Activated CD4-positive, alpha-beta T cell treated with anti-CD3 and anti-CD28 coated beads, Interleukin-2, amount 50 U/mL, for 48 hours (primary cell): Measurements from ENCODE around the gene EML3.
"Not testable (repeated sequence)": the region's sequence is repeated elsewhere in the genome, so short reads cannot be mapped to it uniquely, and the experiment has no call there.

Experiments
- DNase-seq, 2 experiments: peaks; one replicate each; pipeline ENCODE4 v3.0.0-alpha.2; 2020

EML3 gene, protein sequence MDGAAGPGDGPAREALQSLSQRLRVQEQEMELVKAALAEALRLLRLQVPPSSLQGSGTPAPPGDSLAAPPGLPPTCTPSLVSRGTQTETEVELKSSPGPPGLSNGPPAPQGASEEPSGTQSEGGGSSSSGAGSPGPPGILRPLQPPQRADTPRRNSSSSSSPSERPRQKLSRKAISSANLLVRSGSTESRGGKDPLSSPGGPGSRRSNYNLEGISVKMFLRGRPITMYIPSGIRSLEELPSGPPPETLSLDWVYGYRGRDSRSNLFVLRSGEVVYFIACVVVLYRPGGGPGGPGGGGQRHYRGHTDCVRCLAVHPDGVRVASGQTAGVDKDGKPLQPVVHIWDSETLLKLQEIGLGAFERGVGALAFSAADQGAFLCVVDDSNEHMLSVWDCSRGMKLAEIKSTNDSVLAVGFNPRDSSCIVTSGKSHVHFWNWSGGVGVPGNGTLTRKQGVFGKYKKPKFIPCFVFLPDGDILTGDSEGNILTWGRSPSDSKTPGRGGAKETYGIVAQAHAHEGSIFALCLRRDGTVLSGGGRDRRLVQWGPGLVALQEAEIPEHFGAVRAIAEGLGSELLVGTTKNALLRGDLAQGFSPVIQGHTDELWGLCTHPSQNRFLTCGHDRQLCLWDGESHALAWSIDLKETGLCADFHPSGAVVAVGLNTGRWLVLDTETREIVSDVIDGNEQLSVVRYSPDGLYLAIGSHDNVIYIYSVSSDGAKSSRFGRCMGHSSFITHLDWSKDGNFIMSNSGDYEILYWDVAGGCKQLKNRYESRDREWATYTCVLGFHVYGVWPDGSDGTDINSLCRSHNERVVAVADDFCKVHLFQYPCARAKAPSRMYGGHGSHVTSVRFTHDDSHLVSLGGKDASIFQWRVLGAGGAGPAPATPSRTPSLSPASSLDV

DNA sequence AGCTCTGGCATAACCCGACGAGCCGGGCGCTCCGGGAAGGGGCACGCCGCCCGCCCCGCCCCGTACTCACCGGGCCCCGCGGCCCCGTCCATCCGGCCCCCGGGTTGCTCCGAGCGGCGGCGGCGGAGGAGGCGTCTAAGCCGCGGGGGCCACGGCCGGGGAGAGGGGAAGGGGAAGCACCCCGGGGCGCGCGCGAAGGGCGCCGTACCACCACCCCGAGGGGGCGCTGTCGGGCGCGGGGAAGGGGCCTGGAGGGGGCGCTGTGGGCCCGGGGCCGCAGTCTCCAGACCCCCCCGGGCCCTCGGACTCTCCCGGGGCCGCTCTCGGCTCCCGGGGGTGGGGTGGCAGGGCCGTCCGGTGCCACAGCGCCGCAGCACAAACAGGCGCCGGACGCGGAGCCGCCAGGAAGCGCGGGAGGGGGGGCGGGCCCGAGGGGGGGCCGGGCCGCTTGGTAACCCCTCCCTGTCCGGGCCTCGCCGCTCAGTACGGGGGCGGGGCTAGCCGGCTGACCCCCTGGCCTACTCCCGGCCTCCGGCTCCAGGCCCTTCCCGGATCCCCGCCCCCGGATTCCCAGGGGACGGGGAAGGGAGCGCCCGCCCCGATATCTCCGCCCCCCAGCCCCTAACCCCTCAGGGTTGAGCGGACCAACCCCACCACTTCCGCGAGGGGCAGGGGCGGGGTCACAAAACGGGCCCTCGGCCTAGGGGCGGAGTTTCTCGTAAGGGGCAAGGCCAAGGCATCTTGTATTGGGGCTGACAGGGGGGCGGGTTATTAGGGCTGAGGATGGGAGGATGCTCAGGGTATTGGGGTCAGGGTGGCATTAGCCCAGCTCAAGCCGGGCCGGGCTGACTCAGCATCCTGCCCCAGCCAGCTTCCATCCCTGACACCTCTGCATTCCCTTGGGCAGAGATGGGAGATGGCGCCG is at the start of gene EML3, which contains the start of gene ROM1:
TSS of gene EML3 (minus strand) at position 410 of the 925 bp plus-strand sequence. CDS start at position 92, 318 bp downstream.
TSS of gene ROM1 (plus strand) at position 892 of the 925 bp plus-strand sequence. CDS start at position 917, 25 bp downstream.
- peak; percentile 90 to 93 for DNase-seq

DNA sequence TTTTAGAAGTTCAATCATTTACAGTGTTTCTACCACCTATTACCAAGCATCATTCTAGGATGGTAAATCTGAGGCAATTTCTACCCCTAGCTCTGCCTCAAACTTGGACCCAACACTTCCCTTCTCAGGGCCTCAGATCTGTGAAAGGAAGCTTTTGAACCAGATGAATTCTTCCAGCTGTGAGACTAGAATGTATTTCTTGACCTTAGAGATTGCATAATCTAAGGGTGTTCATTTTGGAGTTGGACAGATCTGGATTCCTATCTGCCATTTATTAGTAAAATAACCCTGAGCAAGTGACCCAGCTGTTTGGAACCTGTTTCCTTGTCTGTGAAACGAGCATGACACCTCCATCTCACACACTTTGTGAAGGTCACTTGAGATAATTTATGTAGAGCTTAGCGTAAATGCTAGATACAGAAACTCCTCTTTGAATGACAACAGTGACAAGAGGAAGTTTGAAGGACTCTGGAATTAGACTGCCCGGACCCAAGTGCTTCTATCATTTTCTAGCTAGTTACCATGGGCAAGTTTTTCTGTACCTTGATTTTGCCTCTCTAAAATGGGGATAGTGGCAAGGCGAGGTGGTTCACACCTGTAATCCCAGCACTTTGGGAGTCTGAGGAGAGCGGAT is 44.3 kb upstream of the EML3 start:
- DNase-seq: no peak

DNA sequence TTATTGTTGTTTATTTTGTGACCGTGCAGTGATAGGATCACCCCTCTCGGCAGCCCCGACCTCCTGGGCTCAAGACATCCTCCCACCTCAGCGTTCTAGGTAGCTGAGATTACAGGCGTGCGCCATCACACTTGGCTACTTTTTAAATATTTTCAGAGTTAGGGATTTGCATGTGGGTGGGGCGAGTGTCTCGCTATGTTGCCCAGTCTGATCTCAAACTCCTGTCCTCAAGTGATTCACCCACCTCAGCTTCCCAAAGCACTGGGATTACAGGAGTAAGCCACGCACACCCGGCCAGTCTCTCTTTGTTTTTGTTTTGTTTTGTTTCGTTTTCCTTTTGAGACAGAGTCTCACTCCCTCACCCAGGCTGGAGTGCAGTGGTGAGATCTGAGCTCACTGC is 41.7 kb upstream of the EML3 start:
- DNase-seq: no peak

DNA sequence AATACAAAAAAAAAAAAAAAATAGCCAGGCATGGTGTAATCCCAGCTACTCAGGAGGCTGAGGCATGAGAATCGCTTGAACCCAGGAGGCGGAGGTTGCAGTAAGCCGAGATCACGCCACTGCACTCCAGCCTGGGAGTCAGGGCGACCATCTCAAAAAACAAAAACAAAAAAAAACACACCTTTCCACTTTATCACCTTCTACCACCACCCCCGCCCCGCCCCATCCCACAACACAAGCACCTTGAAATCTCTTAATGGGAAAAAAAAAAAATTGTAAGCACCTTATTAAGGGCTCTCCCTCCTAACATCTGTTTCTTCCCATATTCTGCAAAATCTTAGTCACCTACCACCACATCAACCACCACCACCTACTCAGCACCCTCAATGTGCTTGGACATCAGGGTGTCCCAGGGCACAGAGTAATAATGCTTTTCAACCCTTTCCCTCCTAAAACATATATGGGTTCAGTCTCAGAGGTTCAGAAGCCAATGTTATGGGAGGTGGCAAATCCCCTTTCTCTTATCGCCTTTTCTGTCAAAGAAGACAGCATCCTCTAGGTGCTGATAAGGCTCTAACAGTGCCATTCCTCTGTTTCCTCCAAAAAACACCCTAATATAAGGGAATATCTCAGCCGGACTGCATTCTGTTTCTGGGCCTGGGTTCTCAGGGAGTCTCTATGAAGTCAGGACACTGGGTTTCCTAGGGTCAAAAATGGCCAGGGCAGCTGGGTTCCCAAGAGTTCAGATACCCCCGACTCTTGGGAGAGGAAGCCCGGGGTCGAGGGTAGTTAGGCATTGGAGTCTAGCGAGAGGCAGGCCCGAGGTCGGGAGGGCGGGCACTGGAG is 39.8 kb upstream of the EML3 start:
- peak in 1 of 2 experiments; percentile 32 for DNase-seq

DNA sequence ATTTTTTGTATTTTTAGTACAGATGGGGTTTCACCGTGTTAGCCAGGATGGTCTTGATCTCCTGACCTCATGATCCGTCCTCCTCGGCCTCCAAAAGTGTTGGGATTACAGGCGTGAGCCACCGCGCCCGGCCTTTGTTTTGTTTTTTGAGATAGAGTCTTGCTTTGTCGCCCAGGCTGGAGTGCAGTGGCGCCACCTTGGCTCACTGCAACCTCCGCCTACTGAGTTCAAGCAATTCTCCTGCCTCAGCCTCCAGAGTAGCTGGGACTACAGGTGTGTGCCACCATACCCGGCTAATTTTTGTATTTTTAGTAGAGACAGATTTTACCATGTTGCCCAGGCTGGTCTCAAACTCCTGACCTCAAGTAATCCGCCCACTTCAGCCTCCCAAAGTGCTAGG is 37.7 kb upstream of the EML3 start:
- not testable (repeated sequence) for DNase-seq

DNA sequence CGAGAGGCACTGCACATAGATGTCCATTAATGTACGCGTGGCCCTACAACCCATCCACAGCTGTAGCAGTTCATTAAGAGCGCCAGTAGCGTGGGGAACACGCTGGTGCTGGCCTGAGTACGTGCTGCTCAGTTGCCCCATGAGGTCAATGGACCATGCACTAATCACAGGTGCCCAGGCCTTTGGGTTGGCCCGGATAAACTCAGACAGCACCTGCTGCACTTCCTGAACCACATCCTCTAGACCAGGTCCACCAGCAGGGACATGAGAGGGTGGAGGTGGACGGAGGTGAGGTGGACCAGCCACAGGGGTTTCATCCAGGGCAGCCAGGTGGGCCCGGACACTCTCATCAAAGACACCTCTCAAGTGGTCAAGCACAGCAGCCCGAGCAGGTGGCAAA is 36.9 kb upstream of the EML3 start:
- no peak for DNase-seq

DNA sequence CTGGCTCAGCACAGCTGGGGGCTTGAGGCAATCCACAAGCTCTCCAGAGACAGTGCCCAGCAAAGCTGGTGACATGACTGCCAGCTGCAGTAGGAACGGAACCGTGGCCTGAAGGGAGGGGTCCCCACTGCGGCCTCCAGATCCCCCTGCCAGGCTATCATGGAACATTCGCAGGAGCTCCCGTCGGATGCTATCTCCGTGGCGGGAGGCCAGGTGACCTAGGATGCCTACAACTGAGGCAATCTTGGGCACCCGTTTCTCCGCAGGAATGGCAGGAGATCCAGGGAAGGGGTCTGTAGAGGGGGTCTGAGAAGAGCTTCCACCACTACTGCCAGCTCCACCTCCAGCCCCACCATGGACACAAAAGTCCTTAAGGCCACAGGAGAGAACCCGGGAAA is 36.4 kb upstream of the EML3 start:
- no peak for DNase-seq

DNA sequence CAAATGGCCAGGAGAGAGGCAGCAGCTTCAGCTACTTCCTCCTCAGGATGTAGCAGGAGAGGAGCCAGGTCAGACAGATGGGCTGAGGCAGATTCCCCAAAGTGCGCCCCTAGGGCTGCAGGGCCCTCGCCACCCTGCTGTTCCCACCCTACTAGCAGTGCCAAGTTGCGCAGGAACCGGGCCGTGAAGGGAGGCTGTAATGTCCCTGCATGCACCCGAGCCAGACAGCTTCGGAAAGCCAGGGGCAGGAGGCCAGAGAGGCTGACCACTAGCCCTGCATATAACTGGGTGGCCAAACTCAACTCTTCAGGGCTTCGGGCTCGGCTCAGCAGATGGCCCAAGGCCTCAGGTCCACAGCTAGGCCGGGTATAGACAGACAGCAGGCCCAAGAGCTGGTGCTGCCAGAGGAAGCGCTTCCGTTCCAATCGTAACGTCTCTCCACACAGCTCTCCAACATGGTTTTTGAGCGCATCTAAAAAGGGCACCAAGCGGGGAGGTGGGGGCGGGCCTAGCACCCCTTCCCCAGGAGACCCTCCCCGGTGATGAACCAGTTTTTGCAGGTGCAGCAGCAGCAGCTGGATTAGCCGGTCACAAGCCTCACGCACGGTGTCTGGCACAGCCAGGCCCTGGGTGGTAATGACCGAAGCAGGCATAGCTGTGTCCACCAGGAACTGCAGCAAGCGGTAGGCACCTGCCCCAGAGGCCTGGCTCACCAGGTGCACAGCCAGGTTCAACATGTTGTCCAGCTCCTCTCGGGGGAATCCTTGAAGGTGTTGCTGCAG is 35.8 kb upstream of the EML3 start:
- no peak for DNase-seq

DNA sequence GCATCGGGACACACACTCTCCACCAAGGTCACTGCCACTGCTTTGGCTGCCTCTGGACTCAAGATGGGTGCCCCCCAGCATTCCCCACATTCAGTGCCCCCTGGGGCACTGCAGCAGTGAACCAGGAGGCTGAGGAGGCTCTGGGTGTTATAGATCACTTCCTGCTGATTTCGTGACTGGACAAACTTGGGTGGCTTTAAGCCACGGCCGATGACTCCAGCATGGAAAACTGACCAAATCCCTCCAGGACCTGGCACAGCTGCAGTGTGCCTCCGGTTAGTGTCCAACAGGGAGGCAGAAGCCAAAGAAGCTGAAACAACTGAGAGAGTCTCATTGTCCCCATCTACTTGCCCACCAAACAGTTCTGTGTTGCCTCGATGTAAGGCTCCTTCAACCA is 35.0 kb upstream of the EML3 start:
- no peak for DNase-seq

DNA sequence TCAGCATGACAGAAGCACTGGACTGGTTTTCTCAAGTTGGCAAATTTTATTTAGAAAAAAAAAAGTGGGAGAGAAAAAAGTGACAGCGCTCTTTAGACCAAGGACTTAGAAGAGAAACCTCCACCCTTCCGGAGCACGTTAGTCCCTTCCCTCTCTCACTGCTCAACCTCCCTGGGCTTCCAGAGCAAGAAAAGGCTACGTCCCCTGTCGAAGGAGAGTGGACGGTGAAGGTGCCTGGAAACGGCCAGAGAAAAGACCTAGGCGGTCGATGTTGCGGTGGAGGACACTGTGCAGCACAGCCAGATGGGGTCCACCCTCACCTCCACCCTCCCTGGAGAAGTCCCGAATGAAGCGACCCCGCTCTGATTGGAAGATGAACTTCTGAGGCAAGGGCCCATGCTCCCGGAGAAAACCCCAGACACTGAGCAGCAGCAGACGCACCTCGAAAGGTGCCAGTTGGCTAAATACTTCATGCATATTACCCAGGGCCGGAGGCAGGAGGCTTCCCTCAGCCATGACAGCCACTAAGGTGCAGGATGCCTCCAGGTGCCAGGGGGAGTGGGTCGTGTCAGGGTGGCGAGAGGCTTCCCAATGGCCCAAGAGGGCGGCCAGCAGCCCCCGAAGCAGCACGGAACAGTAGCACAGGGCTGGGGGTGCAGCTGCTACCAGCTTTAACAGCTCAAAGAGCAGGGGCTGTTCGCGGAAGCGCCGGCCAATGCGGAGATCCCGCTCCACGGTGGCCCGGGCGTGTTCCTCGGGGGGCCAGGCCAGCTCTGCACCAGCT is 34.4 kb upstream of the EML3 start:
- no peak for DNase-seq

DNA sequence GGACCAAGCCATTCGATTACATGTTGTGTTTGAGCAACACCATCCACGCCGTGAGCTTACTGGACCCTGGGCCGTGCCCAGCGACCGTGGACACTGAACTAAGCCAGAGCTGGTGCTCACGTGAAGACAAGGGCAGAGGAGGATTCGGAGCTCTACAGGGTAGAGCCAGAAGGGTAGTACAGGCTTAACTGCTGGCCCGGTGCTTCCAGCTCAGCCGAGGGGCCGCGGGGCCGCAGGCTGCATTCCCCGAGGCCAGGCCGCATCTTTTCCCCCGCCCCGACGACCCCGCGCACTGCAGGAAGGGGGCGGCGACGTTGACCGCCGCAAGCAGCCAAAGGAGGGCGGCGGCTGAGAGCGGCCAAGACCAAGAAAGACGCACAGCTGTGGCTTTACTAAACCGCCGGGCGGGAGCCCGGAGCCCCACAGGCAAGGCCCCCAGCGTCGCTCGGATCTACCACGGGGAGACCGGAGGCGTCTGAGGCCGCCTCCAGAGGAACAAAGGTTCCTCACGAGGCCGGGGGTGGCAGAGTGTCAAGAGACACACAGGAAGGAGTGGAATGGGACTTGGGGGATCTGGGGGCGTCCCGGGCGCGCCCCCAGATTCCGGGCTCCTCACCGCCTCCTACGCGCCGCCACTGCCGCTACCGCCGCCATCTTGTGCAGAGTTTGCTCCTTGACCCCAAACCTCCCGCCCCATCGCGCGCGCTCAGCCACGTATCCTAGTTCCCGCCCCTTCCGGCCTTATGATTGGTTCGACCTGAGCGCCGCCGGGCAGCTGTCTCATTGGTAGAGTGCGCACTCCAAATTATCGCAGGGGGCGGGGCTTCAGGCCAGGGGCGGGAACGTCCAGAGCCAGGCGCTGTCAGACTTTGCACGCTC is 33.6 kb upstream of the EML3 start, which contains the start of gene GANAB:
TSS of gene GANAB (minus strand) at position 668 of the 879 bp plus-strand sequence. CDS start at position 654, 14 bp downstream.
- peak; percentile 100 for DNase-seq

DNA sequence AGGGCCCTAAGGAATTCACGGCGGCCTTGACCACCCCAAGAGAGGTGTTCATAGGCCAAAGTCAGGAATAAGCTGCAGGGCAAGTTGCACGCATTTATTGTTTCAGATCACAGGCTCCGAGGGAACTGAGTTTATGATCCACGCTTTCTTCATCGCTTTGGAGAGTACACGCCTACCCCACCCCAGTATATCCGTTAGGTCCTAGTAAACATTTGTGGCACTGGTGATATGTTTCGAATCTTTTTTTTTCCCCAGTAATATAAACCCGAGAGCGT is 33.0 kb upstream of the EML3 start:
- DNase-seq: no peak

DNA sequence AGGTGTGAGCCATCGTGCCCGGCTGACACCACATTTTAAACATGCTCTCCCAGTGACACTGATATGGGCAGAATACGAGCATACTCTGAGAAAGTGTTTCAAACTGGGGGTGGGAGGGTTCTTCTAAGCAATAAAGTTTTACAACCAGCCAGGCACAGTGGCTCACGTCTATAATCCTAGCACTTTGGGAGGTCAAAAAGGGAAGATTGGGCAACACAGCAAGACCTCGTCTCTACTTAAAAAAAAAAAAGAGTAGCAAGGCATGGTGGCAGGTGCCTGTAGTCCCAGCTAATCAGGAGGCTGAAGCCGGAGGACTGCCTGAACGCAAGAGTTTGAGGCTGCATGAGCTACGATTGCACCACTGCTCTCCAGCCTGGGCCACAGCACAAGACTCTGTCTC is 31.6 kb upstream of the EML3 start:
- DNase-seq: no peak

DNA sequence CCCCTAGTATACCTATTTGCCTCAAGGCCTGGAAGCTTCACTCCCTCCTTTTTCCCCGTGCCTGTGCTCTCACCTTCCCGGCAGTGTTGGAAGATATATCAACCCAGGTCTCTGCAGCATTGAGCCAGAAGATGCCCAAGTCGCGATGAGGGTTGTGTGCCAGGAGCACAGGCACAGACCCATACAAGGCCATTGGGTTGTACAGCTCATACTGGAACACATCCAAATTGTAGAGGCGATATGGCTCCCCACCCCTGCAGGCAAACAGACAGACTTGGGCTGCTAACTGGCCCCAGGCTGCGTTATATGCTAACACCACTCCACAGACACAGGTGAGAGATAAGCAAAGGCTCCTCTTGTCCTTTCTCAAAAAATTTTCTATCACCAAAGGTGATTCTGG is 19.9 kb upstream of the EML3 start:
- no peak for DNase-seq

DNA sequence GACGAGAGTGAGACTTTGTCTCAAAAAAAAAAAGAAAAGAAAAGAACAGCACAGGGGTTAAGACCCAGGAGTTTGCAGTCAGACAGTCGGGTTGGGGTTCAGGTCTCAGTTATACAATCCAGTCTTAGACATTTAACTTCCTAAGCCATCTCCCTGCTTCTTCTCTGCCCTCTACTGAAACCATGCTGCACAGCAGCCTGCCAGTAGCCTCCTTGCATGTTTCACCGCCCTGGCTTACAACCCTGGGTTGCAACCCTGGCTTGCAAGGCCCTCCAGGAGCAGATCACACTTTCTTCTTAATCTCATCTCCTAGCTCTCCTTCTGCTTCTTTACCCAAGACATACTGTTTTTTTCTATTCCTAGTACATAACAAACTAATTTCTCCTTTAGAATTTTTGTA is 15.1 kb upstream of the EML3 start:
- DNase-seq: no peak

DNA sequence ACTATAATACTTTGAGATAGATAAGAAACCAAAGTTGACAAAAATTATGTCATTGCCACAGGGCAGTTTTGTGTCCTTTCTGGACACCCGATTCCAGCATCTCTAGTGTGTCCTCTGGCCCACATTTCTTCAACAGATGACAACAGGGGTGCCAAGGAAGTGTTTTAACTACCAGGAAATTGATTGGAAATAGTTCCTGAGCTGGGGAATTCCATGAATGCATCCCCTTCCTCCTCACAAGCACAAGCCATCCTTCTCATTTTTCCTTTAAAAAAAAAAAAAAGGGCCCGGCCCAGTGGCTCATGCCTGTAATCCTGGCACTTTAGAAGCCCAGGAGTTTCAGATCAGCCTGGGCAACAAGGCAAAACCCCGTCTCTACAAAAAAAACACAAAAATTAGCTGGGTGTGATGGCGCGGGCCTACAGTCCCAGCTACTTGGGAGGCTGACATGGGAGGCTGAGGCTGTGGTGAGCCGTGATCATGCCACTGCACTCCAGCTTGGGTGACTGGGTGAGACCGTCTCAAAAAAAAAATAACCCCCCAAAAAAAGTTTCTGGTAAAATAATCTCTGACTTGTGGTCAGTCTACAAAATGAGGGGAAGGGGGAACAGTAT is 10.0 kb upstream of the EML3 start:
- DNase-seq: no peak

DNA sequence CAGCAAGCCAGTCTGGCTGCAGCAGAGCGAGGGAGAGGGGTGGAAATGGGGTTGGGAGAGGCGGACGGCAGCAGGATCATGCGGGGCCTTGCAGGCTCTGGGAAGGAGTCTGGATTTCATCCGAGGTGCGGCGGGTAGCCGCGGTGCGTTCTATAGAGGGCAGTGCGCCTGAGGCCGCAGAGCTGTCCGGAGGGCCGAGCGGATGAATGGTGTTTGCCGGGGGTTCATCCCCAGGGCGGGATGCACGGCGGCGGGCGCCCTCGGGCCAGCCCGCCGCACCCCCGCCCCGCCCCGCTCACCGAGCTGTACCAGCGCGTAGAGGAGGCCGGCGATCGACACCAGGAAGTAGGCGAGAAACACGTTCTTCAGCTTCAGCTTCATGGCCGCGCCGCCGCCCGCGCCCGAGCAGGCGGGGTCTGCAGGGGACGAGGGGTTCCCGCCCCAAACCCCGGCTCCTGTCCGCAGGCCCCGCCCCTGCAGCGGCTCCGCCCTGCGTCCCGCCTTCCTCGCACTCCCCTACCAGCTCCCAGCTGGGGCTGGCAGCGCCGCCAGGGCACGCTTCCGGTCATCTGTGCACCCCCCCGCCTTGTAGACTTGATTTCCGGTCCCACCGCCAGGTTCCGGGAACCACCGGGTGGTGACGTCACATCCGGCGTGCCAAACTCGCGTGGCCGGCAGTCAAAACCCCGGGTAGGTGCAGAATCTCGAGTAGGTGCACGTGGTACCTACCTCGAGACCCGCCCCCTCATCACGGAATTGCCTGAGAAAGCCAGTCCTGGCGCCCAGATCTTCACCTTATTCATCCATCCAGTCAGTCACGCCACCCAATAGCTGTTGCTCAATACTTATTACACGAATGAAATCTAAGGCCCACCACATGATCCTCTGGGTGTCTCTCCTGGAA is 9.2 kb upstream of the EML3 start, which contains the start of gene B3GAT3:
TSS of gene B3GAT3 (minus strand) at position 420 of the 904 bp plus-strand sequence. CDS start at position 381, 39 bp downstream.
- peak; percentile 96 to 97 for DNase-seq
